ENCODE data around the gene FMN2.

The FMN2 gene

GRCh38 chr1:240094041-240094722 lies 2.5 kb downstream of the FMN2 start:
- FAIRE-seq: no peak
- no peak for DNase-seq (ENCODE audit: insufficient read length, low spot score)
- TF ChIP-seq POLR2AphosphoS5 (IDR thresholded peaks at IDR 0.05; ENCODE audit: low read depth, low read length) (no peak), SPI1 (IDR thresholded peaks at IDR 0.05; ENCODE audit: low read depth, low read length) (no peak), POU2F2 (IDR thresholded peaks at IDR 0.05; ENCODE audit: low read depth, low read length) (no peak), POLR2A (IDR thresholded peaks at IDR 0.05; ENCODE audit: low read depth, low read length) (no peak), PAX5 (IDR thresholded peaks at IDR 0.05; ENCODE audit: insufficient read depth, low read length, severe bottlenecking) (no peak), TAF1 (IDR thresholded peaks at IDR 0.05; ENCODE audit: low read depth, low read length) (no peak)

DNA sequence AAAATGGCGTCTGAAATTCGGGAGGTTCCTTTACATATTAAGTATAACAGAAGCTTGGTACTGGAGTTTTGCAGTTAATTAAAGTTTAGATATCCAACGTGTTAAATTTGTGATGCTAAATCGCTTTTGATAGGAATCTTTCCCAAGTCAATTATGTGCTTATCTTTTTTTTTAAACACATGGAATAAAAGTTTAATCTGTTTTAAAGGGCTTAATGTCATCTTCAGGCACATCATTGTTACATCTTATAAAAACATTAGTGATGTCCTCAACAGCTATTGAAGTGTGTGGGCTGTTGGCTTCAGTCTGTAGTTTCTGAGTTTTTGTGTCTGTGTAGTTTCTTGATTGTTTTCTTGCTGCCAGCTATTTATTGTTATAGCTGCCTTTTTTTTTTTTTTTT lies 5.3 kb downstream of the FMN2 start:
- FAIRE-seq: no peak
- no peak for TF ChIP-seq TAF1 (IDR thresholded peaks at IDR 0.05; ENCODE audit: low read depth, low read length)
- no peak for TF ChIP-seq POLR2A (IDR thresholded peaks at IDR 0.05; ENCODE audit: low read depth, low read length)
- no peak for TF ChIP-seq SPI1 (IDR thresholded peaks at IDR 0.05; ENCODE audit: low read depth, low read length)
- no peak for TF ChIP-seq PAX5 (IDR thresholded peaks at IDR 0.05; ENCODE audit: insufficient read depth, low read length, severe bottlenecking)
- no peak for TF ChIP-seq POLR2AphosphoS5 (IDR thresholded peaks at IDR 0.05; ENCODE audit: low read depth, low read length)
- no peak for TF ChIP-seq POU2F2 (IDR thresholded peaks at IDR 0.05; ENCODE audit: low read depth, low read length)

DNA sequence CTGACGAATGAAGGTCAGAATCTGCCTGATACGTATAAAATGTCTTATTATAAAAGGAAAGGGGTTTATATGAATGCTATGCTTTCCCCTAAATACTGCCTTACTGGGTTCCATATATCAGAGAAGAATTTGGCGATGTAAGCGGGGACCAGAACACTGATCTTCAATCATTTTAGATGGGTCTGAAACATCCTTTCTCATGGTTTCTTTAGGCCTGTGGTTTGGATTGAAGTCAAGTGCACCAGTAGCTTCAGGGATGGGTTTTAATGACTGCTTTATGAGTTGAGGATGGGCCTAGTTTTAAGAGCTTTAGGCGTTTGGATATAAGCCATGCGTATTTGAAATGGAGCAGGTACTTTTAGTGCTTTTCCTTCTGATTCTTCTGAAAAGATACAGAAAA lies 6.9 kb downstream of the FMN2 start:
- TF ChIP-seq POU2F2 (IDR thresholded peaks at IDR 0.05; ENCODE audit: low read depth, low read length) (no peak), SPI1 (IDR thresholded peaks at IDR 0.05; ENCODE audit: low read depth, low read length) (no peak), TAF1 (IDR thresholded peaks at IDR 0.05; ENCODE audit: low read depth, low read length) (no peak), POLR2A (IDR thresholded peaks at IDR 0.05; ENCODE audit: low read depth, low read length) (no peak), POLR2AphosphoS5 (IDR thresholded peaks at IDR 0.05; ENCODE audit: low read depth, low read length) (no peak), PAX5 (IDR thresholded peaks at IDR 0.05; ENCODE audit: insufficient read depth, low read length, severe bottlenecking) (no peak)
- DNase-seq (ENCODE audit: insufficient read length, low spot score): no peak
- FAIRE-seq: no peak

More for the DNA sequence above, 5.3 kb downstream of the FMN2 start:
- no peak for DNase-seq (ENCODE audit: insufficient read length, low spot score)

GRCh38 chr1:240099329-240099728 lies 7.6 kb downstream of the FMN2 start:
- no peak for DNase-seq (ENCODE audit: insufficient read length, low spot score)
- TF ChIP-seq POU2F2 (IDR thresholded peaks at IDR 0.05; ENCODE audit: low read depth, low read length) (no peak), POLR2A (IDR thresholded peaks at IDR 0.05; ENCODE audit: low read depth, low read length) (no peak), PAX5 (IDR thresholded peaks at IDR 0.05; ENCODE audit: insufficient read depth, low read length, severe bottlenecking) (no peak), SPI1 (IDR thresholded peaks at IDR 0.05; ENCODE audit: low read depth, low read length) (no peak), POLR2AphosphoS5 (IDR thresholded peaks at IDR 0.05; ENCODE audit: low read depth, low read length) (no peak)
- no peak for FAIRE-seq

GRCh38 chr1:240099748-240100147 lies 8.1 kb downstream of the FMN2 start:
- TF ChIP-seq SPI1 (IDR thresholded peaks at IDR 0.05; ENCODE audit: low read depth, low read length): no peak
- TF ChIP-seq POU2F2 (IDR thresholded peaks at IDR 0.05; ENCODE audit: low read depth, low read length): no peak
- TF ChIP-seq POLR2AphosphoS5 (IDR thresholded peaks at IDR 0.05; ENCODE audit: low read depth, low read length): no peak
- TF ChIP-seq POLR2A (IDR thresholded peaks at IDR 0.05; ENCODE audit: low read depth, low read length): no peak
- TF ChIP-seq TAF1 (IDR thresholded peaks at IDR 0.05; ENCODE audit: low read depth, low read length): no peak
- no peak for TF ChIP-seq PAX5 (IDR thresholded peaks at IDR 0.05; ENCODE audit: insufficient read depth, low read length, severe bottlenecking)
- DNase-seq (ENCODE audit: insufficient read length, low spot score): no peak
- FAIRE-seq: no peak

DNA sequence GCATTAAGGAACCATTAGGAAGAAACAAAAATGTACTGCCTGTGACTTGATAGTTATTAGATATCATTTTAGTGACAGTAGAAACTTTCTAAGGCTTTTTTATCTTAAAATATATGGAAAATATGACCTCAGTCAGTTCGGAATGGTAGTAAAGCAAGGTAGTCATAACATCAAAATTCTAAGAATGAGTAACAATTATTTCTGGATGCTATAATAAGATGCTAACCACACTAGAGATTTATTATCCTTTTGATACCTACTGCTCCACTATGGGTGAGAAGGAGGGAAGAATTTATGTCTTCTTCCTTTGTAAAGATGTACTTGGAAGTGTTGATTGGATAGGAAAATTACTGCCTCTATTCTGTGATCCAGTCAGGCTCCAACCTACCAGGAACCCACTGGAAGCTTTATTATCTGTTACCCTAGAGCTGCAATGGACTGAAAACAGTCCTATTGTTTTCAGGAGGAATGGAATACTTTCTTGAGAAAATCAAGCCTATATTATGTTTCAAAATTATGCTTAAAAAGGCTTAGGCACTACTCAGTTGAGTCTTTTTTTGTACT lies 8.8 kb downstream of the FMN2 start:
- DNase-seq (ENCODE audit: insufficient read length, low spot score) (no peak), FAIRE-seq (no peak)
- TF ChIP-seq POLR2A (IDR thresholded peaks at IDR 0.05; ENCODE audit: low read depth, low read length) (no peak), SPI1 (IDR thresholded peaks at IDR 0.05; ENCODE audit: low read depth, low read length) (no peak), PAX5 (IDR thresholded peaks at IDR 0.05; ENCODE audit: insufficient read depth, low read length, severe bottlenecking) (no peak), POLR2AphosphoS5 (IDR thresholded peaks at IDR 0.05; ENCODE audit: low read depth, low read length) (no peak), POU2F2 (IDR thresholded peaks at IDR 0.05; ENCODE audit: low read depth, low read length) (no peak)

DNA sequence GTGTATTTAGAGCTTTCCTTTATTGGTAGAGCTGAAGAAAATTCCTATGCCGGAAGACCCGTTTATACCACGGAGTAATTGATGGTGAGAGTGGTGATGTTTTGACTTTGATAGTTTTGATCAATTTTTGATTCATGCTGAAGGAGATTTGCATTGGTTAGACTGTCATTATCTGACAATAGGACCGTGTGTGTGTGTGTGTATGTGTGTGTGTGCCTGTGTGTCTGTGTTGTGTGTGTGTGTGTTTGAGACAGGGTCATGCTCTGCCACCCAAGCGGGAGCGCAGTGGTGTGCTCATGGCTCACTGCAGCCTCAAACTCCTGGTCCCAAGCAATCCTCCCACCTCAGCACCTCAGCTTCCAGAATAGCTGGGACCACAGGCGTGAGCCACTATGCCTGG lies 9.6 kb downstream of the FMN2 start:
- DNase-seq (ENCODE audit: insufficient read length, low spot score): no peak
- no peak for FAIRE-seq
- TF ChIP-seq TAF1 (IDR thresholded peaks at IDR 0.05; ENCODE audit: low read depth, low read length): no peak
- no peak for TF ChIP-seq SPI1 (IDR thresholded peaks at IDR 0.05; ENCODE audit: low read depth, low read length)
- TF ChIP-seq POLR2A (IDR thresholded peaks at IDR 0.05; ENCODE audit: low read depth, low read length): no peak
- no peak for TF ChIP-seq POU2F2 (IDR thresholded peaks at IDR 0.05; ENCODE audit: low read depth, low read length)
- TF ChIP-seq PAX5 (IDR thresholded peaks at IDR 0.05; ENCODE audit: insufficient read depth, low read length, severe bottlenecking): no peak
- no peak for TF ChIP-seq POLR2AphosphoS5 (IDR thresholded peaks at IDR 0.05; ENCODE audit: low read depth, low read length)

DNA sequence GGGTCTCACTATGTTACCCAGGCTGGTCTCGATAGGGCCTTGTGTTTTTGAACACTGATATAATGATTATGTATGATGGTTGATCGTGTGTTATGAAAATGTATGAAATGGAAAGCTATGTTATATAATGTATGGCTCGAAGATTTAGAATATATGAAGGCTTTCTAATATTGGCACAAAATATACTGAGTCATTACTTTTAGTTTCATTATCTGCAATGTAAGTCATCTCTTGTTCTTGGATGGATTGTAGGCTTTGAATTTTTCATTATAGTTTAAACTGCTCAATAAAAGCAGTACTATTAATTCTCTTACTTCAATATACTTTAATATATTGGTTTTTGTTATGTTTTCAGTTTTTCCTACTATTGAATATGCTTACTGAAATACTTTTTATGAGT lies 10.1 kb downstream of the FMN2 start:
- DNase-seq (ENCODE audit: insufficient read length, low spot score) (no peak), FAIRE-seq (no peak)
- TF ChIP-seq POU2F2 (IDR thresholded peaks at IDR 0.05; ENCODE audit: low read depth, low read length) (no peak), SPI1 (IDR thresholded peaks at IDR 0.05; ENCODE audit: low read depth, low read length) (no peak), TAF1 (IDR thresholded peaks at IDR 0.05; ENCODE audit: low read depth, low read length) (no peak), POLR2AphosphoS5 (IDR thresholded peaks at IDR 0.05; ENCODE audit: low read depth, low read length) (no peak), POLR2A (IDR thresholded peaks at IDR 0.05; ENCODE audit: low read depth, low read length) (no peak), PAX5 (IDR thresholded peaks at IDR 0.05; ENCODE audit: insufficient read depth, low read length, severe bottlenecking) (no peak)

DNA sequence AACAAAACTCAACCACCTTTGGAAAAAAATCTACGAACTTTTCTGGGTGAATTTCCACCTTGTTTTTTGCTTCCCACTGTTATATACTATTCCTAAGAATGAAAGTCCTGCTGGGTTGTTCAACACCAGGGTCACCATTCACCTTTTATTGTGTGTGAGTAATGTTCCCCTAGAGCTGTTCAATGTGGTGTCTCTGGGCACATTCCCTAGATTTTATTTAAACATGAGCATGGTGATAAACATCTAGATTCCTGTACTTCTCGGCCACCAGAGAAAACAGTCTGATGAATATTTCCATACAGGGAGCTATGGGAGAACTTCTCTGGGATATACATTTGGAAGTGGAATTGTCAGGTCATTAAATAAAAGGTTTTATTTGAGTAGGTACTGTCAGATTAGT lies 13.0 kb downstream of the FMN2 start:
- FAIRE-seq (no peak), DNase-seq (ENCODE audit: insufficient read length, low spot score) (no peak)
- no peak for TF ChIP-seq POLR2A (IDR thresholded peaks at IDR 0.05; ENCODE audit: low read depth, low read length)
- TF ChIP-seq TAF1 (IDR thresholded peaks at IDR 0.05; ENCODE audit: low read depth, low read length): no peak
- TF ChIP-seq POLR2AphosphoS5 (IDR thresholded peaks at IDR 0.05; ENCODE audit: low read depth, low read length): no peak
- TF ChIP-seq SPI1 (IDR thresholded peaks at IDR 0.05; ENCODE audit: low read depth, low read length): no peak
- no peak for TF ChIP-seq PAX5 (IDR thresholded peaks at IDR 0.05; ENCODE audit: insufficient read depth, low read length, severe bottlenecking)
- no peak for TF ChIP-seq POU2F2 (IDR thresholded peaks at IDR 0.05; ENCODE audit: low read depth, low read length)

All from GM12891 (cell line).